H1 (cell line): ENCODE measurements around the gene CCDC12. TPM values are rescaled to one million over a fixed set of nuclear protein-coding genes. Genes with fewer than 3 reads are reported as not detected.

Experiments
- CTCF ChIA-PET: fragments of 300-600 bp; sonication (Branson Sonifier 250); formaldehyde crosslinking; loops from one replicate; lab custom pipeline; 2021; ENCODE audit not compliant: partially characterized antibody; lab: Charles Lee
- POLR2A ChIA-PET: fragments of 300-600 bp; sonication (Branson Sonifier 250); formaldehyde crosslinking; loops from one replicate; lab custom pipeline; 2021; ENCODE audit warnings: inconsistent platforms; ENCODE audit not compliant: partially characterized antibody; lab: Charles Lee
- DNase-seq, 2 experiments: peaks; one replicate each; pipeline versions ENCODE4 v3.0.0 to v3.0.0-alpha.2; 2010 to 2022; ENCODE audit warnings: low spot score in 2 of 2, low read depth in 1 of 2, mixed read lengths in 1 of 2
- FAIRE-seq: peaks from 2 replicates; lab custom pipeline; 2011; peaks lifted over from hg19 to GRCh38; lab: Jason Lieb, UNC
- H2AFZ ChIP-seq: 2 replicates; pipeline ENCODE4 v1.8.1; 2012; ENCODE audit warnings: low read length, inconsistent platforms
- H2AK5ac ChIP-seq: 2 replicates; pipeline ENCODE4 v1.6.1; 2013; ENCODE audit warnings: low read depth, low read length
- H2BK120ac ChIP-seq: replicated peaks from 2 replicates; pipeline ENCODE3; 2013; ENCODE audit warnings: low read depth, low read length, inconsistent platforms
- H2BK12ac ChIP-seq: 2 replicates; pipeline ENCODE4 v1.6.1; 2013; ENCODE audit warnings: low read depth, low read length
- H2BK15ac ChIP-seq: 2 replicates; pipeline ENCODE4 v1.6.1; 2013; ENCODE audit warnings: low read length
- H2BK20ac ChIP-seq: 2 replicates; pipeline ENCODE4 v1.6.1; 2013; ENCODE audit warnings: low read length
- H2BK5ac ChIP-seq: 2 replicates; pipeline ENCODE4 v1.6.1; 2013; ENCODE audit warnings: low read depth, low read length
- H3K14ac ChIP-seq: 2 replicates; pipeline ENCODE4 v1.6.1; 2013; ENCODE audit warnings: inconsistent platforms; ENCODE audit not compliant: insufficient read length
- H3K18ac ChIP-seq: 2 replicates; pipeline ENCODE4 v1.6.1; 2013; ENCODE audit warnings: low read length; ENCODE audit errors: extremely low read depth
- H3K23ac ChIP-seq: 2 replicates; pipeline ENCODE4 v1.6.1; 2013; ENCODE audit warnings: inconsistent platforms; ENCODE audit not compliant: insufficient read length
- H3K23me2 ChIP-seq: 2 replicates; pipeline ENCODE4 v1.6.1; 2013; ENCODE audit warnings: low read depth, low read length
- H3K27ac ChIP-seq: 2 replicates; pipeline ENCODE4 v1.6.1; 2011; ENCODE audit warnings: low read depth, low read length, inconsistent platforms
- H3K27me3 ChIP-seq, 4 experiments: replicated peaks in 1 of 4; 1 replicate in 1 of 4; 2 replicates in 3 of 4; pipeline versions ENCODE4 v1.6.1 to v1.8.1; 2011 to 2013; ENCODE audit warnings: low read length in 3 of 4, mild to moderate bottlenecking in 3 of 4, inconsistent platforms in 2 of 4, mixed read lengths in 2 of 4, moderate library complexity in 1 of 4; ENCODE audit not compliant: control insufficient read depth in 3 of 4, insufficient read depth in 3 of 4; ENCODE audit errors: extremely low read depth in 1 of 4
- H3K36me3 ChIP-seq, 4 experiments: 2 replicates each; pipeline versions ENCODE4 v1.6.1 to v1.8.1; 2011 to 2013; ENCODE audit warnings: mild to moderate bottlenecking in 4 of 4, low read length in 3 of 4, moderate library complexity in 2 of 4, control low read depth in 1 of 4, inconsistent platforms in 1 of 4; ENCODE audit not compliant: insufficient read depth in 4 of 4, control insufficient read depth in 2 of 4
- H3K4ac ChIP-seq: replicated peaks from 2 replicates; pipeline ENCODE3; 2013; ENCODE audit warnings: low read length, low read depth, mixed read lengths, inconsistent platforms; ENCODE audit not compliant: insufficient read length
- H3K4me1 ChIP-seq, 4 experiments: replicated peaks in 1 of 4; 1 replicate in 1 of 4; 2 replicates in 3 of 4; pipeline versions ENCODE4 v1.6.1 to v1.8.1; 2011 to 2013; ENCODE audit warnings: low read length in 3 of 4, inconsistent platforms in 2 of 4, mixed read lengths in 1 of 4; ENCODE audit not compliant: insufficient read depth in 4 of 4, control insufficient read depth in 3 of 4
- H3K4me2 ChIP-seq, 2 experiments: 2 replicates each; pipeline versions ENCODE4 v1.6.1 to v1.8.1; 2011 to 2013; ENCODE audit warnings: low read depth in 2 of 2, low read length in 2 of 2, control low read depth in 1 of 2, inconsistent platforms in 1 of 2, mild to moderate bottlenecking in 1 of 2; ENCODE audit not compliant: insufficient read depth in 1 of 2
- H3K4me3 ChIP-seq, 4 experiments: fragments of 200-600, 300-600 bp in 1 of 4; sonication (generic), shearing (Covaris generic), sonication (Bioruptor Twin) in 1 of 4; 2 replicates each; pipeline versions ENCODE4 v1.5.1 to v1.8.1; 2011 to 2016; ENCODE audit warnings: low read length in 4 of 4, low read depth in 3 of 4, control low read depth in 2 of 4, inconsistent platforms in 2 of 4, mild to moderate bottlenecking in 2 of 4, mixed read lengths in 1 of 4, moderate library complexity in 1 of 4; ENCODE audit not compliant: insufficient read depth in 2 of 4; ENCODE audit errors: extremely low read depth in 1 of 4
- H3K56ac ChIP-seq: replicated peaks from 2 replicates; pipeline ENCODE3; 2013; ENCODE audit warnings: low read depth, mild to moderate bottlenecking, mixed read lengths, low read length, inconsistent platforms; ENCODE audit not compliant: insufficient read length
- H3K79me1 ChIP-seq: 2 replicates; pipeline ENCODE4 v1.6.1; 2013; ENCODE audit warnings: low read depth, low read length, control low read depth
- H3K79me2 ChIP-seq, 2 experiments: 2 replicates each; pipeline versions ENCODE4 v1.6.1 to v1.8.1; 2012 to 2013; ENCODE audit warnings: low read length in 2 of 2, mild to moderate bottlenecking in 2 of 2, inconsistent platforms in 1 of 2; ENCODE audit not compliant: insufficient read depth in 2 of 2, control insufficient read depth in 1 of 2
- H3K9ac ChIP-seq, 4 experiments: replicated peaks in 1 of 4; 1 replicate in 1 of 4; 2 replicates in 3 of 4; pipeline versions ENCODE4 v1.6.1 to v1.8.1; 2011 to 2013; ENCODE audit warnings: low read depth in 3 of 4, low read length in 3 of 4, control low read depth in 2 of 4, mild to moderate bottlenecking in 2 of 4, moderate library complexity in 2 of 4, inconsistent platforms in 1 of 4; ENCODE audit errors: extremely low read depth in 1 of 4
- H3K9me3 ChIP-seq, 2 experiments: 2 replicates each; pipeline versions ENCODE4 v1.6.1 to v1.8.1; 2012 to 2013; ENCODE audit warnings: mild to moderate bottlenecking in 2 of 2, moderate library complexity in 2 of 2, control low read depth in 1 of 2, inconsistent platforms in 1 of 2, low read depth in 1 of 2, low read length in 1 of 2, mixed read lengths in 1 of 2; ENCODE audit not compliant: insufficient read depth in 2 of 2
- H4K20me1 ChIP-seq, 2 experiments: replicated peaks in 1 of 2; 2 replicates each; pipeline versions ENCODE3 to v1.8.1; 2011 to 2013; ENCODE audit warnings: inconsistent platforms in 2 of 2, low read length in 2 of 2, mild to moderate bottlenecking in 1 of 2; ENCODE audit not compliant: insufficient read depth in 2 of 2, control insufficient read depth in 1 of 2
- H4K5ac ChIP-seq: 2 replicates; pipeline ENCODE4 v1.6.1; 2013; ENCODE audit warnings: low read length, low read depth, mixed read lengths, inconsistent platforms; ENCODE audit not compliant: insufficient read length
- H4K8ac ChIP-seq: 2 replicates; pipeline ENCODE4 v1.8.0; 2013; ENCODE audit warnings: mild to moderate bottlenecking, moderate library complexity, low read length, inconsistent platforms; ENCODE audit not compliant: insufficient read depth; ENCODE audit errors: extremely low read depth
- H4K91ac ChIP-seq: replicated peaks from 2 replicates; pipeline ENCODE3; 2013; ENCODE audit warnings: low read length, mixed read lengths, inconsistent platforms; ENCODE audit not compliant: insufficient read length
- BCL11A ChIP-seq, 2 experiments: IDR thresholded peaks; one replicate each; pipeline ENCODE4 v1.6.1; 2011; ENCODE audit warnings: low read depth in 2 of 2, low read length in 2 of 2, mild to moderate bottlenecking in 2 of 2
- BRCA1 ChIP-seq: IDR thresholded peaks from 2 replicates; pipeline ENCODE4 v1.6.1; 2012; ENCODE audit warnings: low read depth, low read length, improper control_type of control experiment
- CBX5 ChIP-seq: fragments of 300-800, 300-1000 bp; sonication (generic); IDR thresholded peaks from 2 replicates; pipeline ENCODE4 v1.7.1; 2016; ENCODE audit warnings: antibody characterized with exemption, low read length, low read depth
- CHD1 ChIP-seq: IDR thresholded peaks from 2 replicates; pipeline ENCODE4 v1.6.1; 2012; ENCODE audit warnings: low read depth, low read length, improper control_type of control experiment
- CHD2 ChIP-seq: IDR thresholded peaks from 2 replicates; pipeline ENCODE4 v1.6.1; 2012; ENCODE audit warnings: low read length, improper control_type of control experiment
- EGR1 ChIP-seq: IDR thresholded peaks from 2 replicates; pipeline ENCODE4 v1.6.1; 2011; ENCODE audit warnings: low read depth, low read length, borderline replicate concordance
- HDAC2 ChIP-seq, 2 experiments: fragments of 300-600 bp in 1 of 2; sonication (generic) in 1 of 2; IDR thresholded peaks; 2 replicates each; pipeline ENCODE4 v1.6.1; 2011 to 2012; ENCODE audit warnings: low read depth in 2 of 2, low read length in 2 of 2, mild to moderate bottlenecking in 2 of 2, moderate library complexity in 2 of 2, borderline replicate concordance in 1 of 2, inconsistent platforms in 1 of 2
- HDAC6 ChIP-seq: IDR thresholded peaks from one replicate; pipeline ENCODE4 v1.7.1; 2012; ENCODE audit warnings: low read depth, mild to moderate bottlenecking, inconsistent platforms, low read length, moderate library complexity
- POLR2A ChIP-seq, 2 experiments: IDR thresholded peaks; 1 replicate in 1 of 2; 2 replicates in 1 of 2; pipeline ENCODE4 v1.6.1; 2011; ENCODE audit warnings: low read depth in 2 of 2, low read length in 2 of 2, mild to moderate bottlenecking in 2 of 2; ENCODE audit errors: control extremely low read depth in 1 of 2
- SUZ12 ChIP-seq: fragments of 200-600 bp; sonication (generic); IDR thresholded peaks from 2 replicates; pipeline ENCODE4 v1.6.1; 2012; ENCODE audit warnings: mild to moderate bottlenecking, inconsistent platforms, low read length, moderate library complexity, mixed read lengths
- WGBS, 2 experiments: shearing (Covaris generic) in 1 of 2; methylation state at CpG; one replicate each; pipeline versions ENCODE4 v1.1.6 to v1.1.7; 2013 to 2015; ENCODE audit warnings: low lambda C conversion rate in 2 of 2, mixed read lengths in 2 of 2, inconsistent platforms in 1 of 2, low coverage in 1 of 2, missing lambda C conversion rate in 1 of 2; ENCODE audit not compliant: insufficient replicate concordance in 2 of 2, insufficient coverage in 1 of 2, insufficient read length in 1 of 2; ENCODE audit errors: extremely low coverage in 1 of 2, missing lambda C conversion rate in 1 of 2; 5-methylcytosine and 5-hydroxymethylcytosine counted together
- polyA plus RNA-seq, 7 experiments: library from polyadenylated mRNA; depleted of rRNA in 3 of 7; stranded (reverse) in 5 of 7; unstranded in 2 of 7; fragments of >200 nt in 5 of 7; fragments of 200-250 nt in 2 of 7; gene quantifications; 1 replicate in 5 of 7; 2 replicates in 1 of 7; 4 replicates in 1 of 7; pipeline versions ENCODE4 v1.2.1 to v1.2.3, GENCODE V29; 2011 to 2013; ENCODE audit warnings: missing spikeins in 2 of 7, mixed read lengths in 2 of 7
- total RNA-seq: library from RNA; stranded (reverse); fragmentation: NEBNext Ultra II Directional; extraction: Animal tissue kit (Norgen Biotek cat#: 25700); gene quantifications from 2 replicates; pipeline ENCODE4 v1.2.1, GENCODE V29; 2021

Gene CCDC12
- total and polyA plus RNA-seq, 2 of the 8 experiments (the other 6 are each of a cell fraction or from before 2014, with no cell fraction given), result 29.5 to 41.3 TPM

DNA sequence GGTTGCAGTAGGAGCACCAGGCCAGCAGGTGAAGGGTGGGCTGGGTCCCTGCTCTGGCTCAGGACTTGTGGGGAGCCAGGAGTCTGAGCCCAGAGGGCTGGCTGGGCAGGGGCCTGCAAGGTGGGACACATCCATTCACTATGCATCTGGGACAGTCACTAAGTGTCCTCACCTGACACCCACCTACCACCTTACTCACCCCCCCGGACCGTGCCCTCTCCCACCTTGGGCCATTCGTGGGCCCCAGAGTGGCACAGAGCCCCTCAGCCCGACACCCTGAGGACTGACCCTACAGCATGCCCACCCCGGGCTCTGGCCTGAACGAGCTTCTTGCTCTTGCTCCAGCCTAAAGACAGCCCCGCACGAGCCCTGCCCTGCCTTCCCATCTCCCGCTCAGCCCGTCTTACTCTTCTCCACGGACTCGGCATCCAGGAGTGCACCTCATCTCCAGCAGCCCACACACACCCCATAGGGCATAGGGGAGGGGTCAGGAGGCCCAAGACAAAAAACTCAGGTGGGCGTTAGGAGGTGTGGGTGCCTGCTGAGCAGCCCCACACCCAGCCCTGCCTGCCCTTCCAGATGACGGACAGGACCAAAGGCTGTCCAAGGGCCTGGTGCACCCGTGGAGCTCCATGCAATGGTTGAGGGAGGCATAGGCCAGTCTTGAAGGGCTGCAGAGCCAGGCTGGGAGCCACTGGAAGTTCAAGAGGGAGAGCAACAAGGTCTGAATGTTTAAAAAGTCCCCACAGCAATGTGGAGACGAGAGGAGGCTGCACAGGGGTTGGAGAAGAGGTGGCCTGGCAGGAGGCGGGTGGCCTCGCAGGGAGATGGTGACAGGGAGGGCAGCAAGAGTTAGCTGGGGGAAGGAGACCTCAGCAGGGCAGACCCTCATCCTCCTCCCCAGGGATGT, 72.0 kb downstream of the CCDC12 start:
- Histone ChIP-seq H3K27me3 (peaks cover 0 to 2% (median 1%) of the 10 kb centered on the region in 4 experiments; a peak in 4 of 7 replicates), H3K36me3 (no peaks in the 10 kb centered on the region), H2BK120ac (no peak overlapping the region), H3K79me2 (no peaks in the 10 kb centered on the region), H2BK5ac (no peak overlapping the region), H4K8ac (no peak overlapping the region; the same call in 1 of the 2 replicates), H3K14ac (no peak overlapping the region), H3K56ac (no peak overlapping the region), H3K4me1 (peaks cover 0 to 3% (median 1%) of the 10 kb centered on the region in 4 experiments; a peak in 2 of 7 replicates), H3K4me3 (no peak overlapping the region), H2AFZ (no peak overlapping the region), H2BK15ac (no peak overlapping the region), H4K5ac (no peak overlapping the region), H3K9ac (no peak overlapping the region), H3K9me3 (no peaks in the 10 kb centered on the region), H2BK12ac (no peak overlapping the region), H2BK20ac (no peak overlapping the region), H3K27ac (no peak overlapping the region), H3K4me2 (no peak overlapping the region), H3K79me1 (no peaks in the 10 kb centered on the region; the same call in 1 of the 2 replicates), H3K23me2 (no peaks in the 10 kb centered on the region; the same call in 1 of the 2 replicates), H2AK5ac (no peak overlapping the region), H3K4ac (no peak overlapping the region), H3K23ac (no peak overlapping the region), H3K18ac (no peak overlapping the region), H4K20me1 (peaks cover 0 to 5% of the 10 kb centered on the region in 2 experiments), H4K91ac (no peak overlapping the region)
- ChIA-PET CTCF (interaction anchor here (0.7 to 2.4 kb wide), 5 partner anchors 9 to 59 kb away, joined by 3 to 8 read pairs (median 4); no protein-coding TSS in a partner anchor), POLR2A (interaction anchor here (0.6 to 1.0 kb wide), 3 partner anchors 14 to 105 kb away, joined by 3 read pairs; no protein-coding TSS in a partner anchor)
- TF ChIP-seq HDAC2 (IDR thresholded peaks at IDR 0.05; ENCODE audit: borderline replicate concordance in 1 of 2, low read depth in 2 of 2, low read length in 2 of 2) (no peak), EGR1 (no peak), CHD2 (no peak), POLR2A (IDR thresholded peaks at IDR 0.05; ENCODE audit: control extremely low read depth in 1 of 2, low read depth in 2 of 2, low read length in 2 of 2) (no peak), BCL11A (IDR thresholded peaks at IDR 0.05; ENCODE audit: low read depth in 2 of 2, low read length in 2 of 2) (no peak), CHD1 (no peak), HDAC6 (no peak), SUZ12 (no peak), BRCA1 (no peak), CBX5 (no peak)
- no peak for FAIRE-seq
- no peak for DNase-seq
- WGBS, 2 experiments, result 89% methylated on average over 18 of the region's 18 CpGs; no CpG with 5 or more reads in 1 of the 2 experiments
